SK-N-SH treated with all-trans-retinoic acid at 6 μM for 48 hours (cell line): ENCODE results near the gene NFATC2IP.
"Not testable (repeated sequence)": the region's sequence is repeated elsewhere in the genome, so short reads cannot be mapped to it uniquely, and the experiment has no call there.

Experiments
- ATAC-seq: fragments of 200-7000 bp; cut with Tn5 transposase; 3 replicates; pipeline ENCODE4 v1.9.1; 2020; ENCODE audit warnings: mild to moderate bottlenecking, moderate library complexity
- ARNTL ChIP-seq: fragments of 450-650 bp; formaldehyde crosslinking; IDR thresholded peaks from 2 replicates; pipeline ENCODE4 v1.5.0; 2020; ENCODE audit warnings: low read depth, mild to moderate bottlenecking, moderate library complexity, borderline replicate concordance
- BACH2 ChIP-seq: fragments of 250-450 bp; sonication (Bioruptor Pico); IDR thresholded peaks from 2 replicates; pipeline ENCODE4 v1.9.0; 2021; ENCODE audit warnings: mild to moderate bottlenecking, borderline replicate concordance
- CSDC2 ChIP-seq: fragments of 250-450 bp; sonication (Bioruptor Pico); IDR thresholded peaks from 2 replicates; pipeline ENCODE4 v1.5.0; 2020; ENCODE audit warnings: mild to moderate bottlenecking, moderate library complexity
- CSRNP3 ChIP-seq: fragments of 250-450 bp; sonication (Bioruptor Pico); IDR thresholded peaks from 2 replicates; pipeline ENCODE4 v1.5.1; 2021; ENCODE audit warnings: mild to moderate bottlenecking, moderate library complexity
- ESRRG ChIP-seq: fragments of 250-450 bp; sonication (Bioruptor Pico); IDR thresholded peaks from 2 replicates; pipeline ENCODE4 v1.6.1; 2021; ENCODE audit warnings: mild to moderate bottlenecking
- GLIS3 ChIP-seq: fragments of 250-450 bp; sonication (Bioruptor Pico); IDR thresholded peaks from 2 replicates; pipeline ENCODE4 v1.5.0; 2020; ENCODE audit warnings: mild to moderate bottlenecking, moderate library complexity
- OSR1 ChIP-seq: fragments of 250-450 bp; sonication (Bioruptor Pico); IDR thresholded peaks from 2 replicates; pipeline ENCODE4 v1.8.0; 2022; ENCODE audit warnings: moderate library complexity, mild to moderate bottlenecking, inconsistent platforms
- POU6F1 ChIP-seq: fragments of 250-450 bp; sonication (Bioruptor Pico); IDR thresholded peaks from 2 replicates; pipeline ENCODE4 v1.8.0; 2021; ENCODE audit warnings: low read depth, mild to moderate bottlenecking, moderate library complexity, borderline replicate concordance
- PPARA ChIP-seq: fragments of 250-450 bp; sonication (Bioruptor Pico); IDR thresholded peaks from 2 replicates; pipeline ENCODE4 v1.5.0; 2020; ENCODE audit warnings: mild to moderate bottlenecking, borderline replicate concordance
- RARB ChIP-seq: fragments of 250-450 bp; sonication (Bioruptor Pico); IDR thresholded peaks from 2 replicates; pipeline ENCODE4 v1.8.0; 2021; ENCODE audit warnings: mild to moderate bottlenecking, moderate library complexity
- SNAI2 ChIP-seq: fragments of 250-450 bp; sonication (Bioruptor Pico); IDR thresholded peaks from 2 replicates; pipeline ENCODE4 v1.5.0; 2020; ENCODE audit warnings: mild to moderate bottlenecking, moderate library complexity
- TCF4 ChIP-seq: fragments of 250-450 bp; sonication (Bioruptor Pico); IDR thresholded peaks from 2 replicates; pipeline ENCODE4 v1.8.0; 2021; ENCODE audit warnings: mild to moderate bottlenecking, moderate library complexity, borderline replicate concordance
- TOX ChIP-seq: fragments of 250-450 bp; sonication (Bioruptor Pico); IDR thresholded peaks from 2 replicates; pipeline ENCODE4 v1.8.0; 2021; ENCODE audit warnings: mild to moderate bottlenecking, moderate library complexity, borderline replicate concordance
- ZC3H10 ChIP-seq: fragments of 250-450 bp; sonication (Bioruptor Pico); IDR thresholded peaks from 2 replicates; pipeline ENCODE4 v1.5.1; 2021; ENCODE audit warnings: mild to moderate bottlenecking, moderate library complexity
- ZFP3 ChIP-seq: fragments of 250-450 bp; sonication (Bioruptor Pico); IDR thresholded peaks from 2 replicates; pipeline ENCODE4 v1.5.0; 2020; ENCODE audit warnings: mild to moderate bottlenecking, moderate library complexity
- ZFP30 ChIP-seq: fragments of 450-650 bp; formaldehyde crosslinking; IDR thresholded peaks from 2 replicates; pipeline ENCODE4 v1.5.0; 2022; ENCODE audit warnings: mild to moderate bottlenecking, moderate library complexity
- ZNF70 ChIP-seq: fragments of 450-650 bp; formaldehyde crosslinking; IDR thresholded peaks from 2 replicates; pipeline ENCODE4 v1.5.0; 2020; ENCODE audit warnings: mild to moderate bottlenecking, moderate library complexity
- ZNF8 ChIP-seq: fragments of 450-650 bp; formaldehyde crosslinking; IDR thresholded peaks from 2 replicates; pipeline ENCODE4 v1.5.0; 2020; ENCODE audit warnings: mild to moderate bottlenecking, moderate library complexity
- TF ChIP-seq, protein P1 (sequence below): fragments of 250-450 bp; sonication (Bioruptor Pico); IDR thresholded peaks from 2 replicates; pipeline ENCODE4 v1.5.1; 2020; ENCODE audit warnings: low read depth, mild to moderate bottlenecking, moderate library complexity
- TF ChIP-seq, protein P2 (sequence below): fragments of 250-450 bp; sonication (Bioruptor Pico); IDR thresholded peaks from 2 replicates; pipeline ENCODE4 v1.8.0; 2020; ENCODE audit warnings: mild to moderate bottlenecking, moderate library complexity, borderline replicate concordance

The NFATC2IP gene

GRCh38 chr16:28936784-28937155 lies 14.0 kb upstream of the NFATC2IP start:
- no peak for ATAC-seq
- TF ChIP-seq ZNF8 (no peak), CSRNP3 (CRISPR knock-in tag) (no peak), TCF4 (CRISPR knock-in tag) (no peak), ZFP30 (CRISPR knock-in tag) (no peak)
- TF ChIP-seq, protein P1, sequence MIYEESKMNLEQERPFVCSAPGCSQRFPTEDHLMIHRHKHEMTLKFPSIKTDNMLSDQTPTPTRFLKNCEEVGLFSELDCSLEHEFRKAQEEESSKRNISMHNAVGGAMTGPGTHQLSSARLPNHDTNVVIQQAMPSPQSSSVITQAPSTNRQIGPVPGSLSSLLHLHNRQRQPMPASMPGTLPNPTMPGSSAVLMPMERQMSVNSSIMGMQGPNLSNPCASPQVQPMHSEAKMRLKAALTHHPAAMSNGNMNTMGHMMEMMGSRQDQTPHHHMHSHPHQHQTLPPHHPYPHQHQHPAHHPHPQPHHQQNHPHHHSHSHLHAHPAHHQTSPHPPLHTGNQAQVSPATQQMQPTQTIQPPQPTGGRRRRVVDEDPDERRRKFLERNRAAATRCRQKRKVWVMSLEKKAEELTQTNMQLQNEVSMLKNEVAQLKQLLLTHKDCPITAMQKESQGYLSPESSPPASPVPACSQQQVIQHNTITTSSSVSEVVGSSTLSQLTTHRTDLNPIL: no peak
- TF ChIP-seq, protein P2, sequence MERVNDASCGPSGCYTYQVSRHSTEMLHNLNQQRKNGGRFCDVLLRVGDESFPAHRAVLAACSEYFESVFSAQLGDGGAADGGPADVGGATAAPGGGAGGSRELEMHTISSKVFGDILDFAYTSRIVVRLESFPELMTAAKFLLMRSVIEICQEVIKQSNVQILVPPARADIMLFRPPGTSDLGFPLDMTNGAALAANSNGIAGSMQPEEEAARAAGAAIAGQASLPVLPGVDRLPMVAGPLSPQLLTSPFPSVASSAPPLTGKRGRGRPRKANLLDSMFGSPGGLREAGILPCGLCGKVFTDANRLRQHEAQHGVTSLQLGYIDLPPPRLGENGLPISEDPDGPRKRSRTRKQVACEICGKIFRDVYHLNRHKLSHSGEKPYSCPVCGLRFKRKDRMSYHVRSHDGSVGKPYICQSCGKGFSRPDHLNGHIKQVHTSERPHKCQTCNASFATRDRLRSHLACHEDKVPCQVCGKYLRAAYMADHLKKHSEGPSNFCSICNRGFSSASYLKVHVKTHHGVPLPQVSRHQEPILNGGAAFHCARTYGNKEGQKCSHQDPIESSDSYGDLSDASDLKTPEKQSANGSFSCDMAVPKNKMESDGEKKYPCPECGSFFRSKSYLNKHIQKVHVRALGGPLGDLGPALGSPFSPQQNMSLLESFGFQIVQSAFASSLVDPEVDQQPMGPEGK: no peak
- TF ChIP-seq, all 23 proteins: peak for 0

- TF ChIP-seq BACH2 (CRISPR knock-in tag) (no peak), ZFP3 (CRISPR knock-in tag) (no peak), ZFP30 (CRISPR knock-in tag) (no peak), ZNF8 (no peak), ARNTL (no peak)
- TF ChIP-seq, protein P1: no peak
- TF ChIP-seq, protein P2: no peak
- ATAC-seq: no peak
Measured at GRCh38 chr16:28937222-28937876, 13.4 kb upstream of the NFATC2IP start.

- no peak for ATAC-seq
- TF ChIP-seq, protein P1: no peak
- no peak for TF ChIP-seq GLIS3
- no peak for TF ChIP-seq CSDC2
- no peak for TF ChIP-seq ZNF8
- no peak for TF ChIP-seq RARB (CRISPR knock-in tag)
- no peak for TF ChIP-seq BACH2 (CRISPR knock-in tag)
- TF ChIP-seq ZNF70 (CRISPR knock-in tag): no peak
Measured at GRCh38 chr16:28938721-28939120, 12.0 kb upstream of the NFATC2IP start.

DNA sequence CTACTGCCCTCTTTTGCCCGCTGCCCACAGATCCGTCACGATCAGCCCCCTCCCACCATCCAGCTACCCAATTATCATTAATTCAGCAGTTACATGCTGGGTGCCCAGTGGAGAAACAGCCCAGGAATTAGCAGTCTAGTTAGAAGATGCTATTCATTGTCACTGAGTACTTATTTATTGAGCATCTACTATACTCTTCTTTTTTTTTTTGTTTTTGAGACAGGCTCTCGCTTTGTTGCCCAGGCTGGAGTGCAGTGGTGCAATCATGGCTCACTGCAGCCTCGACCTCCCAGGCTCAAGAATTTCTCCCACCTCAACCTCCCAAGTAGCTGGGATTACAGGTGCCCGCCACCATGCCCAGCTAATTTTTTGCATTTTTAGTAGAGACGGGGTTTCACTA lies 10.9 kb upstream of the NFATC2IP start:
- ATAC-seq: not testable (repeated sequence)

GRCh38 chr16:28943281-28943680 lies 7.5 kb upstream of the NFATC2IP start:
- ATAC-seq: no peak
- TF ChIP-seq CSRNP3 (CRISPR knock-in tag) (no peak), ZNF8 (no peak), SNAI2 (CRISPR knock-in tag) (no peak), TCF4 (CRISPR knock-in tag) (no peak), TOX (CRISPR knock-in tag) (no peak), ZNF70 (CRISPR knock-in tag) (no peak), PPARA (no peak), ESRRG (no peak), ZC3H10 (no peak), RARB (CRISPR knock-in tag) (no peak), ARNTL (no peak), OSR1 (CRISPR knock-in tag) (no peak), POU6F1 (CRISPR knock-in tag) (no peak), BACH2 (CRISPR knock-in tag) (no peak)
- TF ChIP-seq, protein P1: no peak
